GM21723 (cell line): ENCODE results near the gene RABEPK.
"Not testable (repeated sequence)": the region's sequence is repeated elsewhere in the genome, so short reads cannot be mapped to it uniquely, and the experiment has no call there.

Source experiments
- ATAC-seq: cut with Tn5 transposase; IDR thresholded peaks from one replicate; pipeline ENCODE4 v1.9.1; 2021; ENCODE audit warnings: mild to moderate bottlenecking, moderate library complexity; ENCODE audit not compliant: unreplicated experiment

Gene RABEPK

GRCh38 chr9:125194466-125194865 lies 5.9 kb upstream of the RABEPK start:
- ATAC-seq: not testable (repeated sequence)

- ATAC-seq: not testable (repeated sequence)
Observed at GRCh38 chr9:125195591-125195990, 4.8 kb upstream of the RABEPK start.

- no peak for ATAC-seq
Observed at GRCh38 chr9:125202846-125203618, 2.7 kb downstream of the RABEPK start.

- ATAC-seq: no peak
Observed at GRCh38 chr9:125204477-125204876, 4.1 kb downstream of the RABEPK start.

- ATAC-seq: no peak
Observed at GRCh38 chr9:125214186-125214585, 13.8 kb downstream of the RABEPK start.

GRCh38 chr9:125218621-125219020 lies 18.3 kb downstream of the RABEPK start:
- ATAC-seq: no peak

- ATAC-seq: not testable (repeated sequence)
Observed at GRCh38 chr9:125224858-125225257, 24.5 kb downstream of the RABEPK start.

GRCh38 chr9:125227761-125228160 lies 27.4 kb downstream of the RABEPK start:
- no peak for ATAC-seq

GRCh38 chr9:125233678-125234077 lies 33.3 kb downstream of the RABEPK start:
- no peak for ATAC-seq

GRCh38 chr9:125234099-125234498 lies 33.8 kb downstream of the RABEPK start:
- not testable (repeated sequence) for ATAC-seq

- no peak for ATAC-seq
Observed at GRCh38 chr9:125235804-125236519, 35.6 kb downstream of the RABEPK start.

- not testable (repeated sequence) for ATAC-seq
Observed at GRCh38 chr9:125236520-125237159, 36.3 kb downstream of the RABEPK start.

- ATAC-seq: no peak
Observed at GRCh38 chr9:125238127-125238914, 38.0 kb downstream of the RABEPK start.

GRCh38 chr9:125238915-125239446 lies 38.6 kb downstream of the RABEPK start:
- ATAC-seq: no peak

- ATAC-seq: no peak
Observed at GRCh38 chr9:125239631-125240597, 39.6 kb downstream of the RABEPK start.

- peak; percentile 15 for ATAC-seq
Observed at GRCh38 chr9:125240649-125240999, 40.3 kb downstream of the RABEPK start.

GRCh38 chr9:125241000-125241862 lies 40.9 kb downstream of the RABEPK start, which contains the start of gene HSPA5:
HSPA5 (minus strand) TSS chr9:125241343; CDS start chr9:125241126, 217 bp downstream.
- peak; percentile 90 for ATAC-seq
